ENCODE results near the gene TMBIM1.

GRCh38 chr2:218282173-218282991, 9.9 kb downstream of the TMBIM1 start:
- no peak for TF ChIP-seq ZNF133 (tag by site-specific recombination; IDR thresholded peaks at IDR 0.05)
- no peak for TF ChIP-seq CTCF (tag by site-specific recombination; IDR thresholded peaks at IDR 0.05)
- no peak for TF ChIP-seq ZNF677 (tag by site-specific recombination; IDR thresholded peaks at IDR 0.05)
